ENCODE data around the gene CDC42. TPM values are rescaled to one million over a fixed set of nuclear protein-coding genes. Genes with fewer than 3 reads are reported as not detected.
A peak's percentile ranks its signal among the peaks of the same experiment; 100 is the strongest.

The CDC42 gene
- total RNA-seq, 1 donor from 2014 or later: 293 TPM

DNA sequence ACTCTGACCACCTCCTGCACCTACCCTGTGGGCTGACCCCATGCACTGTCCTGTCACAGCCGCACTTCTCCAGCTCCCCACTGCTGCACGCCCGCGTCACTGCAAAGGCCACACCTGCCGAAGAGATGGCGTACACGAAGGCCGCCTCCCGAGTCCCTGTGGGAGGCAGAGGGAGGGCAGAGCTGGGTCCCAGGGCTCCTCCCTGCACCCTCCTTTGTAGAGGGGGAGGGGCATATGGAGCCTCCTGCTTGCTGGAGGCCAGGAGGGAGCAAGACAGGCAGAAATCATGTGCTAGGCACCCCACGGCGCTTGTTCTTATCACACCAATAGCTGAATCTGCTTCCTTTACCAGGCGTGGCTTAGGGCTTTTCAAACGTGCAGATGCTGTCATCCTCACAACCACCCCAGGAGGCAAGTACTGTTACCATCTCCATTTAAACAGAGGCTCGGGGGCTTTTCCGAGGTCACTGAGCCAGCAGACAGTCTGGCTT, 69.0 kb downstream of the CDC42 start:
- intact Hi-C loops (cut with micrococcal nuclease): no loop called here
- no peak for DNase-seq (ENCODE audit: low spot score)
- Mint-ChIP-seq H3K36me3 (ENCODE audit: low read depth) (peaks cover 7% of the 10 kb centered on the region), H3K9me3 (no peaks in the 10 kb centered on the region), H3K4me1 (ENCODE audit: low read depth) (no peaks in the 10 kb centered on the region), H3K4me3 (no peak overlapping the region), H3K27me3 (ENCODE audit: insufficient read depth) (no peaks in the 10 kb centered on the region), H3K27ac (no peak overlapping the region)

DNA sequence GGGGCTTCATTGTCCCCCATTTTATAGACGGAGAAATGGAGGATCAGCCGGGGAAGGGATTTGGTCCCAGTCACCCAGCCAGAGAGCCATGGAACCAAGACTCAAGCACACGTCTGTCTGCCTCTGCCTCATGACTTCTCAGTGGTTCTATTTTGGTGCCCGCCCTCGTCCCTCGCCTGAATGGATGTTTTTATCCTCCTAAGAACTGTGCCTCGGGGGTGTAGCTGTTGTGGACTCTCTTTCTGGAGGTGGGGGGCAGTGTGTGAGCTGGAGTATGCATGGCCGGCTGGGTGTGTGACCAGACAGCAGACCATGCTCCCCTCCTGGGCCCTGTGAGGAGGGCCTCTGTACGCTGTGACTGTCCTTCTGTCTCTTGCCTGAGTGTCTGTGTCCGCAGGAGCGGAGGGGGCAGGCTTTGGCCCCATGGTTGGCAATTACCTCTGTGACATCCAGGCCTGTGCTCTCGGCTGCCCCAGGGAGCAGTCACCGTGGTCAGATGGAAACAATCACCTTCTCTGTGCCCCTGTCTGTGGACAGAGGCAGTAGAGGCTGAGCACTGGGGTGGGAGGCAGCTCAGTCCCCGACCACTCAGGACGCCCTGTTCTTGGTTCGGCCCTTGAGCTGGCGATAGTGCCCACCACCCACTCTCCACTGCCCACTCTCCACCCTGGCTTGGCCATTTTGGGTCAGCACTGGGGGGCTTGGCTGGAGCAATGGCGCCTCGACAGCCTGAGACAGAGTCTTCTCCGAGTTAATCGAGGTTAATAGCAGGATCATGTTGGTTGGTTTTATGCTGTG, 70.0 kb downstream of the CDC42 start:
- intact Hi-C loops (cut with micrococcal nuclease): no loop called here
- H3K4me1 Mint-ChIP-seq (ENCODE audit: low read depth): no peaks in the 10 kb centered on the region

DNA sequence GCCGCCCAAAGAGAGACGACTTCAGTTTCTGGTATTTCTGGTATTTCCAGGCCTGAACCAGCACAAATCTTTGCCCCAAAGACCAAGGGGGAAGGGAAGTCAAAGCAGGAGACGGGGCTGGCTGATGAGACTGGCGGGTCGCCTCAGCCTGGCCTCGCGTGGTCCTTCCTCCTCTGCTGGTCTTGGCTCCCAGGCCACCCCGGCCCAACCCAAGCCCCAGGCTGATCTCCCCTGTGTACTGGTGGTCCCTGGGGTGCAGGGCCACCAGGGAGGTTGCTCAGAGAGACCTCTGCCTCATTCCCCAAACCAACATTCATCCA, 70.5 kb downstream of the CDC42 start:
- Mint-ChIP-seq H3K9me3 (no peaks in the 10 kb centered on the region), H3K27me3 (ENCODE audit: insufficient read depth) (no peaks in the 10 kb centered on the region), H3K4me3 (no peak overlapping the region), H3K36me3 (ENCODE audit: low read depth) (peaks cover 7% of the 10 kb centered on the region), H3K27ac (no peak overlapping the region), H3K4me1 (ENCODE audit: low read depth) (no peaks in the 10 kb centered on the region)
- DNase-seq (ENCODE audit: low spot score): no peak
- intact Hi-C loops (cut with micrococcal nuclease): no loop called here

More for the DNA sequence above, 70.0 kb downstream of the CDC42 start:
- Mint-ChIP-seq H3K27me3 (ENCODE audit: insufficient read depth) (no peaks in the 10 kb centered on the region), H3K9me3 (no peaks in the 10 kb centered on the region), H3K4me3 (no peak overlapping the region), H3K36me3 (ENCODE audit: low read depth) (peaks cover 7% of the 10 kb centered on the region), H3K27ac (no peak overlapping the region)
- DNase-seq (ENCODE audit: low spot score): no peak

DNA sequence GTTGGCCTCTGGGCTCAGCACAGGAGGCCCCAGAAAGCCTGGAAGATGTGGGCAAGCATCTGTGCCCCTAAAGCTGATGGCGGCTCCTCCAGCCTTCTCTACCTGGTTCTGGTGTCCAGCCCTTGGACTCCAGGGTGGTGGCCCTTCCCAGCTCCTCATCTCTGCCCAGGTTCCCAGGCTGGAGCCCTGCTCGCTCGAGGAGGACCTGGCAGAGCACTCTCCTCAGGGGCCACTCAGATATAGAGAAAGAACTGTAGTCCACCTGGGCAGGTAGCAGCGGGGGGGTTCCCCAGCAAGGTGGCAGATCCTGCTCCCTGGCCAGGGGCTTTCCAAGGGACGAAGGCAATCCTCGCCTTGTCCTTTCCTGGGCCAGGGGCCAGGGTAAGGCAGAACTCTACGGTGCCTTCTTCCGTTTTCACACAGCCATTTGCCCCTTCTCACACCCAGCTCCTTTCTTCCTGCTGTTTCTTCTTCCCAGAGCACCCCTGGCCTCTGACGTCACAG, 71.4 kb downstream of the CDC42 start:
- no peak for DNase-seq (ENCODE audit: low spot score)
- Mint-ChIP-seq H3K36me3 (ENCODE audit: low read depth) (peaks cover 4% of the 10 kb centered on the region), H3K9me3 (no peaks in the 10 kb centered on the region), H3K4me3 (no peak overlapping the region), H3K27me3 (ENCODE audit: insufficient read depth) (no peaks in the 10 kb centered on the region), H3K27ac (no peak overlapping the region), H3K4me1 (ENCODE audit: low read depth) (no peaks in the 10 kb centered on the region)
- intact Hi-C loops (cut with micrococcal nuclease): no loop called here

DNA sequence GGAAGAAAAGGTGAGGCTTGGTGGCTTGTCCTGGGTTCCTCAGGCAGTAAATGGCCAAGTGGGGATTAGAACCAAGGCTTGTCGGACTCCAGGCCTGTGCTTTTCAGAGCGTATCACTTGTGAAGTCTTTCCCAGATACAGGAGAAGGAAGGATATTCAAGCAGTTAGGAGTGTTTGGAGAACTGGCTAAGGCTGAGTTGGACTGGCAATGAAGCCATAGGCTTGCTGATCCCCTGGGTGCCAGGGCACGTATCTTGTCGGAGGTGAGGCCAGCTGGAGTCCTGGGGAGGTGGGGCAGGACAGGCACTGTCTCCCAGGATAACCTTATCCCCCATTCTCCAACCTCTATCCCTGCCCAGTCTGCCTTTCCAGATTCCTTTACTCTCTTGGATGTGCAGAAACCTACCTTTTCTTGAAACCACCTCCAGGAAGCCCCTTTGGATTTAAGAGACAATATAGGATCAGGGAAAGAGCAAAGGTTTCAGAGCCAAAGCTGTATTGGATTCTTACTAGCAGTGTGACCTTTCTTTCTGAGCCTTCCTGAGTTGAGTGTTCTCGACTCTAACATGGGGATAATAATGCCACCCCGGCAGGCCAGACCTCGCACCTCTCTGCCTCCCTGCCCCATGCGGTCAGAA, 72.2 kb downstream of the CDC42 start:
- H3K27me3 Mint-ChIP-seq (ENCODE audit: insufficient read depth): no peaks in the 10 kb centered on the region
- no peak for DNase-seq (ENCODE audit: low spot score)
- H3K4me3 Mint-ChIP-seq: no peak overlapping the region
- intact Hi-C loops (cut with micrococcal nuclease): no loop called here
- H3K36me3 Mint-ChIP-seq (ENCODE audit: low read depth): peaks cover 1% of the 10 kb centered on the region
- no peak overlapping the region for H3K27ac Mint-ChIP-seq
- no peaks in the 10 kb centered on the region for H3K4me1 Mint-ChIP-seq (ENCODE audit: low read depth)
- H3K9me3 Mint-ChIP-seq: no peaks in the 10 kb centered on the region

DNA sequence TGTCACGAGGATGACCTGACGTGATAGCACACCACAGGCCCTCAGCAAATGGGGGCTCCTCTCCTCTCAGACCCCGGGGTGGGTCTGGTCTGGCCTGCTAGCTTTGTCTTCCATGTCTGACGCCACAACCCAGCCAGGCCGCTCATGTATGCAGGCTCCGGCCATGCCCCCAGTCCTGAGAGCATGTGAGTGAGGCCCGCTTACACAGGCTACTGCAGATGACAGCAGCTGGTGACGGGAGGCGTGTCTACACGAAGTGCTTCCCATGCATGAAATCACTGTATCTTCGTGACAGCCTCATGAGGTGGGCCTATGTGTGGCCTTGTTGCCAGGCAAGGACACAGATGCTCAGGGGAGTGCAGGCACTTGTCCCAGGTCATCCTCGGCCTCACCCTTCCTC, 74.0 kb downstream of the CDC42 start:
- no peaks in the 10 kb centered on the region for H3K36me3 Mint-ChIP-seq (ENCODE audit: low read depth)
- no peaks in the 10 kb centered on the region for H3K9me3 Mint-ChIP-seq
- no peaks in the 10 kb centered on the region for H3K27me3 Mint-ChIP-seq (ENCODE audit: insufficient read depth)
- no peak overlapping the region for H3K4me3 Mint-ChIP-seq
- no peak overlapping the region for H3K27ac Mint-ChIP-seq
- H3K4me1 Mint-ChIP-seq (ENCODE audit: low read depth): no peaks in the 10 kb centered on the region
- no peak for DNase-seq (ENCODE audit: low spot score)
- intact Hi-C loops (cut with micrococcal nuclease): no loop called here

DNA sequence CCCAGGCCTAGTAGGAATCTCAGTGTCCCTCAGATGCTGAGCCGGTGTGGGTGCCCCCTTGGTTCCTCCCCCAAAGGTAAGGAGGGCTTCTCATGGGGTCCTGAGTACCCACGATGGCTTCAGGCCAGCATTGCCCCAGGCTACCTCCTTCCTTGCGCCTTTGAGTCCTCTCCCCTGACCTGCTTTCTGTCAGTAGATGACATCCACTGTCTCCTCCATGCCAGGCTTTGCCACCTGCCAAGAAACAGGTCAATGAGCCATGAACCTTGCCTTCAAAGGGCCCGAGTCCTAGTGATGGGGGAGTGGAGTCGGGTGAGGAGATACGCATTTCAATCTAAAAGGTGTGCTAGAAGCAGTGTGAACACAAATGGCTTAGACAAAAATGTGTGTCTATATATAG, 74.7 kb downstream of the CDC42 start:
- no peak for DNase-seq (ENCODE audit: low spot score)
- Mint-ChIP-seq H3K4me1 (ENCODE audit: low read depth) (no peaks in the 10 kb centered on the region), H3K4me3 (no peak overlapping the region), H3K9me3 (no peaks in the 10 kb centered on the region), H3K36me3 (ENCODE audit: low read depth) (no peaks in the 10 kb centered on the region), H3K27me3 (ENCODE audit: insufficient read depth) (no peaks in the 10 kb centered on the region), H3K27ac (no peak overlapping the region)
- intact Hi-C loops (cut with micrococcal nuclease): no loop called here

DNA sequence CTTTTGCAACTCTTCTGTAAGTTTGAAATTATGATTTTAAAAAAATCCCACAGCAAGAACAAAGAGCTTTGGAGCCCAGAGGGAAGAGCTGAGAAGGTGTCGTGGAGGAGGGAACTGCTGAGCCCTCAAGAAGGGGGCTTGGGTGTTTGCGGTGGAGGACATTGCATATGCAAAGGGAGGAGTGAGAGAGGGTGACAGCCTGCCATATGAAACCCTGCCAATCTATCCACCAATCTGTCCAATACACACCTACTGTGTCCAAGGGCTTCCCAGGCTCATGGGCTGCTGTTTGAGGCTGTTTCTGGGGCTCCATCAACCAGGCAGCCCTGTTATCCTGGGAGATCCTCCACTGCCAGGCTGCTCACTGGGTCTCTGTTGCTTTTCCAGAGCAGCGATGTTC, 75.2 kb downstream of the CDC42 start:
- Mint-ChIP-seq H3K4me3 (no peak overlapping the region), H3K4me1 (ENCODE audit: low read depth) (no peaks in the 10 kb centered on the region)

DNA sequence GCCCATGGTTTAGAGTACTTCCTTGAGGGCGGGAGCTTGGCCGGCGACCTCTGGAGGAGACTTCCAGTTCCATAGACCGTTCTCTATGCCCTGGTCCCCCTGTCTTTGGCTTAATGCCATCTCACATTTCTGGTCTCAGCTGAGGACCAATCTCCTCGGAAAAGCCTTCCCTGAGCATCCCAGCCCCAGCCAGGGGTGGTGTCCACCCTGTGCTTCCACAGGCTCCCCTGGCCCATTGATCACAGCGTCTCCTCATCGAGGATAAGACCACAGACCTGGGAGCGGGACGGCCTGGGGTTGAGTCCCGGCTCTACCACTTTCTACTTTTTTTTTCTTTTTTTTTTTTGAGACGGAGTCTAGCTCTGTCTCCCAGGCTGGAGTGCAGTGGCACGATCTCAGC, 75.9 kb downstream of the CDC42 start:
- H3K4me3 Mint-ChIP-seq: no peak overlapping the region
- intact Hi-C loops (cut with micrococcal nuclease): no loop called here
- no peaks in the 10 kb centered on the region for H3K27me3 Mint-ChIP-seq (ENCODE audit: insufficient read depth)
- H3K36me3 Mint-ChIP-seq (ENCODE audit: low read depth): no peaks in the 10 kb centered on the region
- H3K27ac Mint-ChIP-seq: no peak overlapping the region
- H3K4me1 Mint-ChIP-seq (ENCODE audit: low read depth): no peaks in the 10 kb centered on the region
- H3K9me3 Mint-ChIP-seq: no peaks in the 10 kb centered on the region
- no peak for DNase-seq (ENCODE audit: low spot score)

More for the DNA sequence above, 75.2 kb downstream of the CDC42 start:
- intact Hi-C loops (cut with micrococcal nuclease): no loop called here
- no peak for DNase-seq (ENCODE audit: low spot score)
- Mint-ChIP-seq H3K27me3 (ENCODE audit: insufficient read depth) (no peaks in the 10 kb centered on the region), H3K9me3 (no peaks in the 10 kb centered on the region), H3K36me3 (ENCODE audit: low read depth) (no peaks in the 10 kb centered on the region), H3K27ac (no peak overlapping the region)

DNA sequence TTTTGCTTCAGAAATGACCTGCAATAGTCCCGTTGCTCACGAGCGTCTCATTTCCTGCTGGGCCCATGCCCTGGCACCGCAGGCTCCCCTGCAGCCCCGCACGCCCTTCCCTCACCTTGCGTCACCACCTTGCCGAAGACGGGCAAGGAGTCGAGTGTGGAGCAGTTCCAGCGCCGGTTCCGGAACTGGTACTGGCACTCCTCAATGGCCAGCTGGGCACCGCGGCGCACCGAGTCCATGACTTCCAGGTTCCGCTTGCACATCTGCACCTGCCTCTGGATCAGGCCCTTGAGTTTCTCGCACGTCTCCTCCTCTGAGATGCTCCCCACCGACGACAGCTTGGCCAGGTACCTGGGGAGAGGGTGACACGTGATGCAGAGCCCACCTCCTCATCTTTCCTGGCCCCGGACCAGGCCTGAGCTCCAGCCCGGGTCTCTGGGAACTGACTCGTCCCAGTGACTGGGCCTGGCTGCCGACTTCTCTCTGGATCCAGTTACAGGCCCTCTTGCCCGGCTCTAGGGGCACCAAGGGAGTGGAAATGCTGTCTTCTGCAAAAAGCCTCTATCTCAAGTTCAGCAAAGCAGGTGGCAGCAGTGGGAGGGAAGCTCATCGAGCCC, 77.1 kb downstream of the CDC42 start:
- Mint-ChIP-seq H3K36me3 (ENCODE audit: low read depth) (no peaks in the 10 kb centered on the region), H3K4me1 (ENCODE audit: low read depth) (no peaks in the 10 kb centered on the region), H3K4me3 (no peak overlapping the region), H3K27me3 (ENCODE audit: insufficient read depth) (no peaks in the 10 kb centered on the region), H3K27ac (no peak overlapping the region), H3K9me3 (no peaks in the 10 kb centered on the region)
- no peak for DNase-seq (ENCODE audit: low spot score)
- intact Hi-C loops (cut with micrococcal nuclease): no loop called here

DNA sequence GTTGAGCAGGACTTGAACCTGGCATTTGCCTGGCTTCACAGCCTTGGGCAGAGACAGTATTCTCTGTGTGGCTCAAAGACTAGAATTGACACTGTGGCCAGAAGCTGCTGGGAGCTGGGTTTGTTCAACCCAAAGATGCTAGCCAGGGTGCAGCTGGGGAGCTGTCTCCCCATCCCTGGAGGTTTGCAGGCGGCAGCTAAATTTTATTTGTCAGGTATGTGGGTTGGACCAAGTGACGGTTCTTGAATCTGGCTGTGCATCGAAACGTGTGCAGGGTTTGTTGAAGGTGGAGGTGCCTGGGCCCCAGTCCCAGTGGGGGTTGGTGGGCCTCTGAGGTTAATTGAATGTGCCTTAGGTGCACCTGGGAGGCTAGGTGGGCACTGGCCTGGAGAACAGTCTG, 78.6 kb downstream of the CDC42 start:
- Mint-ChIP-seq H3K9me3 (no peaks in the 10 kb centered on the region), H3K27ac (no peak overlapping the region)

DNA sequence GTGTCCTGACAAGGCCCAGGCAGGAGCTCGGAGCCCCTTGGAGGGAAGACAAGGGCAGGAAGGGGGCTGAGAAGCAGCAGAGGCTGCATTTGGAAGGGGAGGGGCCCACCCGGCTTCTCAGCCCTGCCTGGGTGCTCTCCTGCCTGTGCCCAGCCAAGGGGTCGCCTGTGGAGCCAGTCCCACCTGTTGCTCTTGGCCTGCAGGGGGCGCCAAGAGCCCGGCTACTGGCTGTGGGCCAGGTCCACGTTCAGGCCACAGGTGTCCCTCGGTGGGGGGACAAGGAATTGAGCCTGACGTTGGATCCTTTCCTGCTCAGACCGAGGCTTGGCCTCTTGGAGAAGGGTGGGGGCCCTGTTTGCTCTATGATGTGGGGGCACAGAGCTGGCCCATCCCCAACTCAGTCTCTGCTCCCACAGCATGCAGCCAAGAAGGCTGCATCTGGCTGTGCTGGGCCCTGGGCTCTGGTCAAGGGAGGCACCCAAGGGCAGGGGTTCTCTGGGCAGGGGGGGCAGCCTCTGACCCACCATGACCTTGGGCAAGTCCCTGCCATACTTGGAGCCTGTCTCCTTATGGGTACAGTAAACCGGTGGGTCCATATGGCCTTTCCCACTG, 79.5 kb downstream of the CDC42 start:
- H3K4me1 Mint-ChIP-seq (ENCODE audit: low read depth): no peaks in the 10 kb centered on the region
- peak; percentile 23 for DNase-seq (ENCODE audit: low spot score)
- no peaks in the 10 kb centered on the region for H3K9me3 Mint-ChIP-seq
- H3K4me3 Mint-ChIP-seq: no peak overlapping the region
- no peaks in the 10 kb centered on the region for H3K36me3 Mint-ChIP-seq (ENCODE audit: low read depth)
- intact Hi-C loops (cut with micrococcal nuclease): loop anchor here (1.0 kb wide), 2 partner anchors 284 to 510 kb away; no protein-coding TSS in a partner anchor
- no peaks in the 10 kb centered on the region for H3K27me3 Mint-ChIP-seq (ENCODE audit: insufficient read depth)
- no peak overlapping the region for H3K27ac Mint-ChIP-seq

More for the DNA sequence above, 78.6 kb downstream of the CDC42 start:
- Mint-ChIP-seq H3K4me1 (ENCODE audit: low read depth) (no peaks in the 10 kb centered on the region), H3K36me3 (ENCODE audit: low read depth) (no peaks in the 10 kb centered on the region), H3K27me3 (ENCODE audit: insufficient read depth) (no peaks in the 10 kb centered on the region), H3K4me3 (no peak overlapping the region)
- DNase-seq (ENCODE audit: low spot score): no peak
- intact Hi-C loops (cut with micrococcal nuclease): no loop called here
